Aorta (tissue), 5 donors: ENCODE results near the gene ZNF81. TPM values are rescaled to one million over a fixed set of nuclear protein-coding genes. Genes with fewer than 3 reads are reported as not detected.
A peak's percentile ranks its signal among the peaks of the same experiment; 100 is the strongest.

ENCODE experiments used
- ATAC-seq: fragments of 200-7000 bp; cut with Tn5 transposase; one replicate; pipeline ENCODE4 v1.9.1; 2022; ENCODE audit warnings: moderate library complexity; ENCODE audit not compliant: low FRiP score
- DNase-seq, 2 donors: peaks; one replicate each; pipeline ENCODE4 v3.0.0-alpha.2; 2020
- H3K27ac ChIP-seq, 2 donors: one replicate each; pipeline ENCODE4 v1.5.1; 2013; ENCODE audit warnings: low read length in 2 of 2, mild to moderate bottlenecking in 2 of 2, moderate library complexity in 2 of 2, control low read depth in 1 of 2, inconsistent platforms in 1 of 2, low read depth in 1 of 2
- H3K27me3 ChIP-seq, 2 donors: one replicate each; pipeline ENCODE4 v1.6.1; 2013; ENCODE audit warnings: control low read depth in 1 of 2, low read length in 1 of 2, mild to moderate bottlenecking in 1 of 2, moderate library complexity in 1 of 2; ENCODE audit not compliant: insufficient read depth in 2 of 2, control insufficient read depth in 1 of 2
- H3K36me3 ChIP-seq, 2 donors: one replicate each; pipeline ENCODE4 v1.6.1; 2013; ENCODE audit warnings: control low read depth in 1 of 2, low read length in 1 of 2, mild to moderate bottlenecking in 1 of 2; ENCODE audit not compliant: insufficient read depth in 2 of 2, control insufficient read depth in 1 of 2
- H3K4me1 ChIP-seq, 2 donors: one replicate each; pipeline ENCODE4 v1.6.1; 2013; ENCODE audit warnings: low read length in 2 of 2, control low read depth in 1 of 2, mild to moderate bottlenecking in 1 of 2, moderate library complexity in 1 of 2; ENCODE audit not compliant: insufficient read depth in 2 of 2, control insufficient read depth in 1 of 2
- H3K4me3 ChIP-seq, 2 donors: one replicate each; pipeline ENCODE4 v1.5.1; 2013; ENCODE audit warnings: low read length in 2 of 2, control low read depth in 1 of 2, mild to moderate bottlenecking in 1 of 2
- H3K9me3 ChIP-seq: one replicate; pipeline ENCODE4 v1.6.1; 2013; ENCODE audit warnings: mild to moderate bottlenecking, low read length; ENCODE audit not compliant: control insufficient read depth
- WGBS, 2 donors: extraction: QIAGEN DNeasy Blood & Tissue Kit; methylation state at CpG; one replicate each; pipeline ENCODE4 v1.1.7; 2013; 5-methylcytosine and 5-hydroxymethylcytosine counted together
- intact Hi-C, 2 donors: fragments of 100-400 bp; cut with DNase I; formaldehyde crosslinking; loops; one replicate each; pipeline versions ENCODE4 v1.14.2 to v1.15.0; 2022
- polyA plus RNA-seq, 2 donors: library from polyadenylated mRNA; stranded (reverse); fragments of 200-250 nt; gene quantifications; one replicate each; pipeline ENCODE4 v1.2.3, GENCODE V29; 2013
- total RNA-seq, 2 donors: library from RNA; stranded (reverse); fragmentation: NEBNext Ultra II Directional; extraction: Animal tissue kit (Norgen Biotek cat#: 25700); gene quantifications; one replicate each; pipeline ENCODE4 v1.2.1, GENCODE V29; 2021
- donor health status: healthy with polysubstance abuse.
- donor health status: Bipolar disorder and iron deficiency.
- donor health status: DM: no; HTN: no; CAD: no.
- donor health status: DM: no; HTN: no; CAD: no.
- donor health status: DM: yes; HTN: yes; CAD: no.

The ZNF81 gene
- total and polyA plus RNA-seq, 4 donors, result 1.1 to 13.3 (median 5.7) TPM

GRCh38 chrX:47850901-47851300 is 14.2 kb downstream of the ZNF81 start:
- 64 to 67% methylated on average over 1 of the region's 1 CpG for WGBS, 2 donors

GRCh38 chrX:47854474-47854873 is 17.8 kb downstream of the ZNF81 start:
- peak in 1 of 2 donors; percentile 48 for DNase-seq
- Histone ChIP-seq H3K36me3 (no peaks in the 10 kb centered on the region), H3K27ac (no peak overlapping the region), H3K4me1 (no peaks in the 10 kb centered on the region), H3K27me3 (no peaks in the 10 kb centered on the region), H3K9me3 (no peaks in the 10 kb centered on the region), H3K4me3 (no peak overlapping the region)
- intact Hi-C loops, result loop anchor here in 1 of 2 donors (5.0 kb wide), 1 partner anchor 173 kb away; no protein-coding TSS in a partner anchor
- ATAC-seq, result no peak
- WGBS, 2 donors, result 62% methylated on average over 10 of the region's 10 CpGs

More at GRCh38 chrX:47850901-47851300, 14.2 kb downstream of the ZNF81 start:
- H3K27ac ChIP-seq, result no peak overlapping the region
- H3K4me3 ChIP-seq, result no peak overlapping the region
- H3K9me3 ChIP-seq, result no peaks in the 10 kb centered on the region
- intact Hi-C loops, result loop anchor here in 1 of 2 donors (5.0 kb wide), 1 partner anchor 176 kb away; no protein-coding TSS in a partner anchor
- no peaks in the 10 kb centered on the region for H3K4me1 ChIP-seq
- no peaks in the 10 kb centered on the region for H3K36me3 ChIP-seq
- no peak for ATAC-seq
- no peak for DNase-seq
- no peaks in the 10 kb centered on the region for H3K27me3 ChIP-seq

- Histone ChIP-seq H3K36me3 (no peaks in the 10 kb centered on the region), H3K4me3 (no peak overlapping the region), H3K4me1 (no peaks in the 10 kb centered on the region), H3K27me3 (no peaks in the 10 kb centered on the region), H3K9me3 (no peaks in the 10 kb centered on the region), H3K27ac (no peak overlapping the region)
- no peak for DNase-seq
- WGBS, 2 donors, result 33 to 45% methylated on average over 4 of the region's 4 CpGs
- no peak for ATAC-seq
- intact Hi-C loops, result no loop called here
Observed at GRCh38 chrX:47859686-47860085, 23.0 kb downstream of the ZNF81 start.

GRCh38 chrX:47862680-47863079 is 26.0 kb downstream of the ZNF81 start:
- H3K9me3 ChIP-seq, result no peaks in the 10 kb centered on the region
- intact Hi-C loops, result no loop called here
- H3K4me3 ChIP-seq, result no peak overlapping the region
- no peaks in the 10 kb centered on the region for H3K36me3 ChIP-seq
- ATAC-seq (no peak), DNase-seq (no peak)
- no peak overlapping the region for H3K27ac ChIP-seq
- no peaks in the 10 kb centered on the region for H3K4me1 ChIP-seq
- H3K27me3 ChIP-seq, result no peaks in the 10 kb centered on the region
- WGBS, 2 donors, result 8 to 11% methylated on average over 2 of the region's 2 CpGs

- no peaks in the 10 kb centered on the region for H3K27me3 ChIP-seq
- no peak overlapping the region for H3K4me3 ChIP-seq
- H3K4me1 ChIP-seq, result no peaks in the 10 kb centered on the region
- no peaks in the 10 kb centered on the region for H3K36me3 ChIP-seq
- 7 to 22% methylated on average over 2 of the region's 2 CpGs for WGBS, 2 donors
- DNase-seq (peak in 1 of 2 donors; percentile 51), ATAC-seq (no peak)
- H3K27ac ChIP-seq, result peak overlapping the region in 1 of 2 donors; percentile 45
- intact Hi-C loops, result no loop called here
- H3K9me3 ChIP-seq, result no peaks in the 10 kb centered on the region
Observed at GRCh38 chrX:47863187-47863586, 26.5 kb downstream of the ZNF81 start.

DNA sequence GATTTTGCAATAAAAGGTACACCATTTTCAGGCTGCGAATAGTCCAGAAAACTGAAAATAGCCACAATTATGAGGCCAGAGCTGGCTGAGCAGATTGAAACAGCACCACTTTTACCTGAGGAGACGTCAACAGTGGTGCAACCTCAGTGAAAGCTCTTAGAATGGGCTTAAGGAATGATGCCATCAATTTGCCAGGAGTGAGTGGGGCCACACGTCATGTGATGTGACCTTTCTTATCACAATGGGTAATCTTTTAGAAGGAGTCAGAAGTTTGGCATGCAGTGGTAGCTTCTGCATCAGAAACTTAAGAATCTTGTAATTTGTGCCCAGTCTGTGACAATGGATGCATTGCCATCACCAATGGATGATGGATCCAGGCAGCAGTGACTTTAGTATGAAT is 27.6 kb downstream of the ZNF81 start:
- H3K4me3 ChIP-seq, result no peak overlapping the region
- ATAC-seq, result no peak
- intact Hi-C loops, result no loop called here

DNA sequence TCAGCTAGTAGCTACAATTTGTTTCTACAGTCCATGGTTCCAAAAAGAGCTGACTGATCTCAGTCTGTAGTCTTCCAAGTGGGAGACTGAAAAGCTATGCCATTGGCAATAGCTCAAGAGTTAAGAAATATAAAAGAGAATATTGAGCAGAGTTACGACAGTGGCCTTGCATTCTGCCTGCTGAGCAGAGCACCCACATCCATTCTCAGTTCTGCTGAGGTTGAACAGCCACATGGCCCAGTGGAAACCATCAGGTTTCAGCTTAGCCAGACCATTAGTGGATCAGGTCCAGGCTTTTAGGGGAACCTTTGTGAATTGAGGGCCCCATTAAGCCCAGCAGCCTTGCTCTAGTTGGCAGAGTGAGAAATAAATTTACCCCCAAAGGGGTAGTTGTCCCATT is 28.1 kb downstream of the ZNF81 start:
- no peak overlapping the region for H3K4me3 ChIP-seq
- ATAC-seq (peak; percentile 33), DNase-seq (no peak)
- no peaks in the 10 kb centered on the region for H3K36me3 ChIP-seq
- no peaks in the 10 kb centered on the region for H3K27me3 ChIP-seq
- intact Hi-C loops, result no loop called here
- no peaks in the 10 kb centered on the region for H3K9me3 ChIP-seq
- H3K4me1 ChIP-seq, result no peaks in the 10 kb centered on the region
- 45 to 65% methylated on average over 1 of the region's 1 CpG for WGBS, 2 donors
- no peak overlapping the region for H3K27ac ChIP-seq

More for the DNA sequence above, 27.6 kb downstream of the ZNF81 start:
- WGBS, 2 donors, result 75 to 91% methylated on average over 3 of the region's 3 CpGs
- no peaks in the 10 kb centered on the region for H3K36me3 ChIP-seq
- no peaks in the 10 kb centered on the region for H3K9me3 ChIP-seq
- H3K4me1 ChIP-seq, result no peaks in the 10 kb centered on the region
- no peak overlapping the region for H3K27ac ChIP-seq
- no peak for DNase-seq
- H3K27me3 ChIP-seq, result no peaks in the 10 kb centered on the region

DNA sequence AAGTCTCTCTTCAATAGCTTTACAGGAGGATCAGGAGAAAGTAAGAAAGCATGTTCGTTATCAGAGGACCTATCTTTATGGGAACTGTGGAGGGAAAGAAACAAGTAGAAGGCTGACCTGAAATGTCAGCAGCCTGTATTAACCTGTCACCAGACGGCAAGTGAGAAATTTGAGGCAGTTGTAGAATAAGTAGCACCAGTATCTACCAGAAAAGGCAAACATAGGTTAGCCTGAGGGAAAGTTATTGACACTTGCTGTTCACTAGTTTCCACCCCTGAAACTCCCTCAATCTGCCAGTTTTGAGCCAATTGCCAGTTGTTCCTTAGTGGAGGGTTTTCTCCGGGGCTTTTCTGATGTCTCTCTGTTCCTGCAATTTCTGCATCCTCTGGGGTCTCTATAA is 36.4 kb downstream of the ZNF81 start:
- DNase-seq (no peak), ATAC-seq (no peak)
- Histone ChIP-seq H3K4me1 (no peaks in the 10 kb centered on the region), H3K36me3 (no peaks in the 10 kb centered on the region), H3K9me3 (no peaks in the 10 kb centered on the region), H3K4me3 (no peak overlapping the region), H3K27me3 (no peaks in the 10 kb centered on the region), H3K27ac (no peak overlapping the region)
- WGBS, 2 donors, result 82 to 94% methylated on average over 3 of the region's 3 CpGs
- intact Hi-C loops, result no loop called here

DNA sequence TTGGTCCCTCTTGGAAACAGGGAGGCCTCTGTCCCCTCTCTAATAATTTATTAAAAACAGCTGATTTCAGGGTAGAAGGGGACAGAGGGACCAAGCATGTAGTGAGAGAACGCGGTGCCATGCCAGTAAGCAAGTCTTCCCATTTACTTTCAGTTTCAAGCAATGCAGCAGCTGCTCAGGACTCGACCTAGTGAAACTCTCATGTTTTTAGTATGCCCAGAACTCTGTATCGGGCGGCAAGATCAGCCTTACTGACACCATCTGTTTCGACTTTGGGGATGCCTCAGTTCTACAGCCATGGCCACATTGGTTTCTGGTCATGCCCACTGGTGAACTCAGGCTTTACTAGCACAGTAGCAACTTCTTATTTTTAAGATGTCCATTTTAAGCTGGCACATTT is 40.6 kb downstream of the ZNF81 start:
- no peaks in the 10 kb centered on the region for H3K9me3 ChIP-seq
- intact Hi-C loops, result no loop called here
- 85 to 97% methylated on average over 6 of the region's 6 CpGs for WGBS, 2 donors

More for the DNA sequence above, 40.6 kb downstream of the ZNF81 start:
- ATAC-seq, result no peak
- Histone ChIP-seq H3K4me1 (no peaks in the 10 kb centered on the region), H3K36me3 (peaks cover 0 to 3% of the 10 kb centered on the region in 2 donors), H3K27ac (no peak overlapping the region), H3K4me3 (no peak overlapping the region), H3K27me3 (no peaks in the 10 kb centered on the region)
- no peak for DNase-seq
